OCI-LY7 (cell line): ENCODE results near the gene KCNIP4. TPM values are rescaled to one million over a fixed set of nuclear protein-coding genes. Genes with fewer than 3 reads are reported as not detected.

Experiments
- BruUV-seq: library from RNA; stranded (reverse); fragments of 400-500 nt; replicated peaks from 2 replicates; lab custom pipeline; 2021; lab: Mats Ljungman, UMichigan
- CTCF ChIA-PET: fragments of 300-600 bp; sonication (Branson Sonifier 250); formaldehyde crosslinking; loops from one replicate; lab custom pipeline; 2022; ENCODE audit warnings: antibody characterized with exemption; ENCODE audit not compliant: unreplicated experiment; lab: Charles Lee
- POLR2A ChIA-PET: fragments of 300-600 bp; sonication (Branson Sonifier 250); formaldehyde crosslinking; loops from one replicate; lab custom pipeline; 2022; ENCODE audit warnings: antibody characterized with exemption; lab: Charles Lee
- DNase-seq: peaks from one replicate; pipeline ENCODE4 v3.0.0-alpha.2; 2015; ENCODE audit warnings: low spot score
- H2AFZ ChIP-seq: fragments of 200-600 bp; sonication (generic), shearing (Covaris generic); 2 replicates; pipeline ENCODE4 v1.6.1; 2014; ENCODE audit warnings: mild to moderate bottlenecking, antibody characterized with exemption, low read length, moderate library complexity
- H3K27ac ChIP-seq: fragments of 200-600 bp; sonication (generic); 2 replicates; pipeline ENCODE4 v1.5.1; 2014; ENCODE audit warnings: mixed run types, low read depth, mild to moderate bottlenecking, moderate library complexity, low read length, inconsistent platforms; ENCODE audit not compliant: poor library complexity, severe bottlenecking
- H3K36me3 ChIP-seq: fragments of 200-600 bp; sonication (generic); 2 replicates; pipeline ENCODE4 v1.6.1; 2014; ENCODE audit warnings: mild to moderate bottlenecking, antibody characterized with exemption, low read length, moderate library complexity, mixed read lengths; ENCODE audit not compliant: insufficient read depth
- H3K4me1 ChIP-seq: fragments of 200-600 bp; sonication (generic); 2 replicates; pipeline ENCODE4 v1.5.1; 2014; ENCODE audit warnings: mild to moderate bottlenecking, low read length; ENCODE audit not compliant: insufficient read depth, poor library complexity, severe bottlenecking
- H3K4me2 ChIP-seq: fragments of 200-600 bp; sonication (generic); 2 replicates; pipeline ENCODE4 v1.6.1; 2014; ENCODE audit warnings: mild to moderate bottlenecking, low read length
- H3K4me3 ChIP-seq: fragments of 200-600 bp; sonication (generic); 2 replicates; pipeline ENCODE4 v1.5.1; 2014; ENCODE audit warnings: mild to moderate bottlenecking, low read depth, low read length; ENCODE audit not compliant: poor library complexity, severe bottlenecking
- H3K79me2 ChIP-seq: fragments of 200-600 bp; sonication (generic); 2 replicates; pipeline ENCODE4 v1.6.1; 2016; ENCODE audit warnings: low read depth, mild to moderate bottlenecking, low read length, moderate library complexity, mixed read lengths; ENCODE audit not compliant: insufficient read depth
- H3K9me2 ChIP-seq: fragments of 200-600 bp; sonication (generic); 2 replicates; pipeline ENCODE4 v1.6.1; 2016; ENCODE audit warnings: mild to moderate bottlenecking, low read length, mixed read lengths; ENCODE audit not compliant: insufficient read depth
- H3K9me3 ChIP-seq: fragments of 200-600 bp; sonication (generic); 2 replicates; pipeline ENCODE4 v1.6.1; 2014; ENCODE audit warnings: mild to moderate bottlenecking, mixed run types, low read length, mixed read lengths
- H4K20me1 ChIP-seq: fragments of 200-600 bp; sonication (generic); 2 replicates; pipeline ENCODE4 v1.6.1; 2014; ENCODE audit warnings: mild to moderate bottlenecking, antibody characterized with exemption, low read length, moderate library complexity, mixed read lengths; ENCODE audit not compliant: insufficient read depth
- CTCF ChIP-seq: fragments of 200-600 bp; sonication (generic); conservative IDR thresholded peaks from 2 replicates; pipeline ENCODE4 v1.5.1; 2014; ENCODE audit warnings: mild to moderate bottlenecking, antibody characterized with exemption, low read length, moderate library complexity, mixed read lengths
- EZH2phosphoT487 ChIP-seq: fragments of 200-600 bp; sonication (generic); IDR thresholded peaks from 2 replicates; pipeline ENCODE4 v1.6.1; 2018; ENCODE audit warnings: low read depth, borderline replicate concordance, mild to moderate bottlenecking, mixed run types, antibody characterized with exemption, low read length, moderate library complexity, mixed read lengths
- intact Hi-C: fragments of 100-400 bp; cut with micrococcal nuclease; formaldehyde crosslinking; loops from one replicate; pipeline ENCODE4 v1.10.0; 2022; ENCODE audit not compliant: unreplicated experiment
- total RNA-seq, 2 experiments: library from RNA; depleted of rRNA in 1 of 2; stranded (reverse); fragments of >200 nt in 1 of 2; shearing (Covaris generic) in 1 of 2; gene quantifications; 2 replicates each; pipeline ENCODE4 v1.2.3, GENCODE V29; 2014 to 2022

Gene KCNIP4
- total RNA-seq, 2 experiments from 2014 or later: not detected

- 0 out of 2 replicates have a peak, but pooled peaks cover 4% of the 10 kb centered on the region for H3K9me3 ChIP-seq
- TF ChIP-seq CTCF (no peak), EZH2phosphoT487 (no peak)
- H3K27ac ChIP-seq: no peak overlapping the region
- no TSS peak for BruUV-seq
- intact Hi-C loops: no loop called here
- no peaks in the 10 kb centered on the region for H3K9me2 ChIP-seq
- no peak overlapping the region for H3K4me3 ChIP-seq
- POLR2A ChIA-PET: no interaction called here
- no peak for DNase-seq
- H4K20me1 ChIP-seq: no peaks in the 10 kb centered on the region
- H3K4me1 ChIP-seq: no peaks in the 10 kb centered on the region
- CTCF ChIA-PET: no interaction called here
- no peak overlapping the region for H2AFZ ChIP-seq
- H3K36me3 ChIP-seq: no peaks in the 10 kb centered on the region
- no peaks in the 10 kb centered on the region for H3K79me2 ChIP-seq
- no peak overlapping the region for H3K4me2 ChIP-seq
These were observed 43.0 kb upstream of the KCNIP4 start for GRCh38 chr4:21991562-21991961.

- ChIA-PET POLR2A (no interaction called here), CTCF (no interaction called here)
These were observed 42.5 kb upstream of the KCNIP4 start for GRCh38 chr4:21991050-21991449.

More at GRCh38 chr4:21991050-21991449, 42.5 kb upstream of the KCNIP4 start:
- TF ChIP-seq EZH2phosphoT487: no peak
- no peak for TF ChIP-seq CTCF
- H3K9me3 ChIP-seq: 0 out of 2 replicates have a peak, but pooled peaks cover 4% of the 10 kb centered on the region
- H3K4me2 ChIP-seq: no peak overlapping the region
- no peak for DNase-seq
- H3K79me2 ChIP-seq: no peaks in the 10 kb centered on the region
- H2AFZ ChIP-seq: no peak overlapping the region
- H3K36me3 ChIP-seq: no peaks in the 10 kb centered on the region
- BruUV-seq: no TSS peak
- H3K4me1 ChIP-seq: no peaks in the 10 kb centered on the region
- H4K20me1 ChIP-seq: no peaks in the 10 kb centered on the region
- intact Hi-C loops: no loop called here
- H3K9me2 ChIP-seq: no peaks in the 10 kb centered on the region
- H3K4me3 ChIP-seq: no peak overlapping the region
- H3K27ac ChIP-seq: no peak overlapping the region
